Activated CD4-positive, alpha-beta memory T cell treated with anti-CD3 and anti-CD28 coated beads, Interleukin-2, amount 10 ng/mL, durations not matched to agents 7 days and 5 days (primary cell): ENCODE results near the gene FANCE. TPM values are rescaled to one million over a fixed set of nuclear protein-coding genes. Genes with fewer than 3 reads are reported as not detected.
"Not testable (repeated sequence)": the region's sequence is repeated elsewhere in the genome, so short reads cannot be mapped to it uniquely, and the experiment has no call there.

ENCODE experiments used
- CTCF ChIA-PET: fragments of 350-600 bp; sonication (Branson Sonifier 250); formaldehyde crosslinking; loops from one replicate; lab custom pipeline; 2021; ENCODE audit warnings: antibody characterized with exemption, inconsistent platforms; lab: Charles Lee
- POLR2A ChIA-PET: fragments of 350-600 bp; sonication (Branson Sonifier 250); formaldehyde crosslinking; loops from one replicate; lab custom pipeline; 2021; ENCODE audit warnings: antibody characterized with exemption; lab: Charles Lee
- DNase-seq: peaks from one replicate; pipeline ENCODE4 v3.0.0-alpha.2; 2020
- H3K27ac Mint-ChIP-seq: one replicate; pipeline ENCODE4 v1.8.0; 2021; ENCODE audit warnings: mild to moderate bottlenecking, mixed read lengths
- H3K27me3 Mint-ChIP-seq: one replicate; pipeline ENCODE4 v1.8.0; 2021; ENCODE audit warnings: mixed read lengths
- H3K36me3 Mint-ChIP-seq: one replicate; pipeline ENCODE4 v1.8.0; 2021; ENCODE audit warnings: low read depth, mixed read lengths
- H3K4me1 Mint-ChIP-seq: one replicate; pipeline ENCODE4 v1.8.0; 2021; ENCODE audit warnings: mixed read lengths
- H3K4me3 Mint-ChIP-seq: one replicate; pipeline ENCODE4 v1.8.0; 2021; ENCODE audit warnings: mild to moderate bottlenecking, mixed read lengths
- H3K9me3 Mint-ChIP-seq: one replicate; pipeline ENCODE4 v1.8.0; 2021; ENCODE audit warnings: mixed read lengths
- total RNA-seq, 2 experiments: library from RNA; stranded (reverse); gene quantifications; one replicate each; pipeline ENCODE4 v1.2.3, GENCODE V29; 2021

The FANCE gene
- total RNA-seq, 2 experiments from 2014 or later = 10.3 to 10.4 TPM

DNA sequence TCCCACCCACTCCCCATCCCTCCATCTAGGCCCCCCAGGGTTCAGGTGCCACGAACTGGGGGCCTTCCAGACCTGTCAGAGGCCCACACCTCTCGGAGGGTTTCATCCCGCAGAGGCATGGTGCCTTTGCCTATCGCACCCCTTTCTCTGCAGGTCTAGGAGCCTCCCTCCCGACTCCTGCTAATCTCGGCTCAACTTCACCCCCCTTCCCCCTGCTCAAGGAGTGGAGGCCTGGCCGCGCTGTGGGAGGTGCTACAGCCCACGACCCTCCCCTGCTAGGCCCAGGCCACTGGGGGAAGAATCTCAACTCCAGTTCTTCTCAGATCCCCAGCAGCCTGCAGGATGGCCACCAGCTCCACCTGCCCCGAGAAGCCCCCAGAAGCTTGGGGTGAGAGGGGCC lies 60.6 kb downstream of the FANCE start, which contains the start of gene TULP1:
TULP1 (minus strand) TSS at position 157 of the 400 bp plus-strand sequence; CDS start at position 119, 38 bp downstream.
- peaks cover 23% of the 10 kb centered on the region for H3K27me3 Mint-ChIP-seq
- no peaks in the 10 kb centered on the region for H3K4me1 Mint-ChIP-seq
- ChIA-PET CTCF (interaction anchor here (1.2 kb wide), 1 partner anchor 10 kb away, joined by 3 read pairs; no protein-coding TSS in a partner anchor), POLR2A (no interaction called here)
- no peak within 1 kb of the TSS for H3K4me3 Mint-ChIP-seq
- no peak for DNase-seq
- no peaks in the 10 kb centered on the region for H3K9me3 Mint-ChIP-seq
- H3K36me3 Mint-ChIP-seq = no peaks in the 10 kb centered on the region
- H3K27ac Mint-ChIP-seq = no peak within 1 kb of the TSS

DNA sequence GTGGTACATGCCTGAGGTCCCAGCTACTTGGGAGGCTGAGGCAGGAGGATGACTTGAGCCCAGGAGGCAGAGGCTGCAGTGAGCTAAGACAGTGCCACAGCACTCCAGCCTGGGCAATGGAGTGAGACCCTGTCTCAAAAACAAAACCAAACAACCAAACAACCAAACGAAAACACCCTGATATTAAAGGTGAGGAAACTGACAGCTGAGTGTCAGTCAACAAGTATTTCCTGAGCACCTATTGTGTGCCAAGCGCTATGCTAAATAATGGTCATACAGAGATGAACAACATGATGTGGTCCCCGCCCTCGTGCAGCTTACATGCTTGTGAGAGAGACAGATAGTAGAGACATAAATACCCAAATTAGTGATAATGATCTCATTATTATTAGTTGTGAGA lies 62.4 kb downstream of the FANCE start:
- Mint-ChIP-seq H3K9me3 (no peaks in the 10 kb centered on the region), H3K27me3 (peaks cover 15% of the 10 kb centered on the region), H3K4me1 (no peaks in the 10 kb centered on the region), H3K4me3 (no peak overlapping the region), H3K36me3 (no peaks in the 10 kb centered on the region), H3K27ac (no peak overlapping the region)
- ChIA-PET POLR2A (no interaction called here), CTCF (interaction anchor here (1.8 kb wide), 1 partner anchor 8 kb away, joined by 6 read pairs; no protein-coding TSS in a partner anchor)
- no peak for DNase-seq

DNA sequence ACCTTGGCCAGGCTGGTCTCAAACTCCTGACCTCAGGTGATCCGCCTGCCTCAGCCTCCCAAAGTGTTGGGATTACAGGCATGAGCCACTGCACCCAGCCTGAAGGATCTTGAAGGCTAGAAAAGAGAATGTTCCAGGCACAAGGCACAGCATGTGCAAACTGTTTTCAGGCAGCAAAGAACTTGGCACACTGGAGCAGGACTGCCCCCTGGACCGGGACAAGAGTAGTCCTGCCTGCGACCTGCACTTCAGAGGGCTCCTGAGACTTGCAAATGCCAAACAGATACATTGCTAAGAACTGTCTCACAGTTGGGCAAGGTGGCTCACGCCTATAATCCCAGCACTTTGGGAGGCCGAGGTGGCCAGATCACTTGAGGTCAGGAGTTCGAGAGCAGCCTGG lies 63.8 kb downstream of the FANCE start:
- H3K36me3 Mint-ChIP-seq, H3K27ac Mint-ChIP-seq, H3K9me3 Mint-ChIP-seq, H3K27me3 Mint-ChIP-seq, H3K4me1 Mint-ChIP-seq, POLR2A ChIA-PET, DNase-seq, H3K4me3 Mint-ChIP-seq: not testable (repeated sequence)
- CTCF ChIA-PET = interaction anchor here (0.7 kb wide), 1 partner anchor 215 kb away, joined by 3 read pairs; no protein-coding TSS in a partner anchor

Other genes starting within 250 kb of the FANCE start
- gene SCUBE3, start 238.4 kb upstream of the FANCE start, total RNA-seq = not detected
- gene ZNF76, start 192.6 kb upstream of the FANCE start, total RNA-seq = 10 to 100 TPM; 42.6 to 42.7 TPM
- 100 to 1,000 TPM; 201 to 215 TPM for gene DEF6, start 154.5 kb upstream of the FANCE start, total RNA-seq
- gene PPARD, start 109.8 kb upstream of the FANCE start, total RNA-seq = 10 to 100 TPM; 23.1 to 23.4 TPM
- 1,000 to 10,000 TPM; 1,239 to 1,245 TPM for gene RPL10A, start 16.1 kb downstream of the FANCE start, total RNA-seq
- gene TEAD3, start 44.7 kb downstream of the FANCE start, total RNA-seq = under 1 TPM; 0.13 to 0.23 TPM
- not detected for gene TULP1, start 60.6 kb downstream of the FANCE start, total RNA-seq
- 10 to 100 TPM; 51.1 to 51.5 TPM for gene FKBP5, start 236.6 kb downstream of the FANCE start, total RNA-seq